Heart left ventricle (tissue), 16 donors: Measurements from ENCODE around the gene CRELD2. TPM values are rescaled to one million over a fixed set of nuclear protein-coding genes. Genes with fewer than 3 reads are reported as not detected.

Experiments used
- ATAC-seq, 4 donors: fragments of 200-7000 bp; cut with Tn5 transposase; one replicate each; pipeline ENCODE4 v1.9.1; 2020 to 2022; ENCODE audit warnings: moderate library complexity in 4 of 4, mild to moderate bottlenecking in 3 of 4, moderate number of reproducible peaks in 1 of 4
- DNase-seq, 5 donors: peaks; one replicate each; pipeline ENCODE4 v3.0.0-alpha.2; 2020
- H3K27ac ChIP-seq, 12 donors: fragments of 200-600 bp; sonication (generic) in 4 of 12; one replicate each; pipeline versions ENCODE4 v1.5.0 to v1.8.0; 2016 to 2022; ENCODE audit warnings: mild to moderate bottlenecking in 2 of 12
- H3K27me3 ChIP-seq, 9 donors: fragments of 200-600 bp; sonication (generic) in 2 of 9; one replicate each; pipeline versions ENCODE4 v1.5.1 to v1.8.0; 2016 to 2022; ENCODE audit warnings: mild to moderate bottlenecking in 3 of 9
- H3K36me3 ChIP-seq, 9 donors: fragments of 200-600 bp; sonication (generic) in 2 of 9; one replicate each; pipeline versions ENCODE4 v1.5.0 to v1.8.0; 2018 to 2022; ENCODE audit warnings: mild to moderate bottlenecking in 2 of 9
- H3K4me1 ChIP-seq, 12 donors: fragments of 200-600 bp; sonication (generic) in 4 of 12; one replicate each; pipeline versions ENCODE4 v1.5.0 to v1.8.0; 2016 to 2022; ENCODE audit warnings: mild to moderate bottlenecking in 3 of 12
- H3K4me3 ChIP-seq, 12 donors: fragments of 200-600 bp; sonication (generic) in 4 of 12; one replicate each; pipeline versions ENCODE4 v1.5.0 to v1.8.0; 2017 to 2022; ENCODE audit warnings: mild to moderate bottlenecking in 9 of 12, moderate library complexity in 4 of 12
- H3K9me3 ChIP-seq, 12 donors: fragments of 200-600 bp; sonication (generic) in 4 of 12; one replicate each; pipeline versions ENCODE4 v1.5.0 to v1.8.0; 2016 to 2022; ENCODE audit warnings: mild to moderate bottlenecking in 1 of 12
- CTCF ChIP-seq, 12 donors: fragments of 200-600 bp; sonication (generic) in 4 of 12; IDR thresholded peaks; one replicate each; pipeline versions ENCODE4 v1.5.0 to v1.8.0; 2018 to 2022; ENCODE audit warnings: antibody characterized with exemption in 12 of 12, mild to moderate bottlenecking in 5 of 12
- POLR2A ChIP-seq, 2 donors: fragments of 450-650 bp; IDR thresholded peaks; one replicate each; pipeline ENCODE4 v1.6.1; 2017; ENCODE audit warnings: antibody characterized with exemption in 2 of 2, mild to moderate bottlenecking in 2 of 2, moderate library complexity in 2 of 2
- WGBS, 4 donors: extraction: QIAGEN DNeasy Blood & Tissue Kit in 2 of 4; methylation state at CpG; one replicate each; pipeline versions ENCODE4 v1.1.5 to v1.1.7; 2013 to 2018; 5-methylcytosine and 5-hydroxymethylcytosine counted together
- intact Hi-C, 10 donors: fragments of 100-400 bp; cut with DNase I; formaldehyde crosslinking; loops; one replicate each; pipeline versions ENCODE4 v1.11.1 to v1.14.2; 2022
- polyA plus RNA-seq, 2 donors: library from polyadenylated mRNA; stranded (reverse); fragments of 200-250 nt; gene quantifications; one replicate each; pipeline ENCODE4 v1.2.3, GENCODE V29; 2013
- total RNA-seq, 9 donors: library from RNA; depleted of rRNA in 2 of 9; stranded (reverse); fragments of >200 nt in 2 of 9; fragmentation: NEBNext Ultra II Directional in 3 of 9; extraction: Animal tissue kit (Norgen Biotek cat#: 25700) in 3 of 9; gene quantifications; one replicate each; pipeline versions ENCODE4 v1.1.0 to v1.2.4, GENCODE V29; 2016 to 2023
- donor health status: ischemic (EF 13 %, LVEDD 7.1; RV severe dilation, severe dysfunction).
- donor health status: healthy with polysubstance abuse.
- donor health status: DM: no; HTN: yes; CAD: no.
- donor health status: DM: no; HTN: no; CAD: no.
- donor health status: ischemic (EF 25% LVEDD 6.9; RV normal size, moderate dysfunction).
- donor health status: ischemic (EF 25% LVEDD 5.7; RV mildly dilated, moderate dysfunction).
- donor health status: healthy.
- donor health status: DM: yes; HTN: yes; CAD: no.
- donor health status: ischemic (EF 35%, LVEDD 5.7; RV mildly dilated, moderate dysfunction).
- donor health status: nonischemic (EF 11% LVEDD 7.7; RV severe dilation, severe dysfunction).
- donor health status: DM: yes; HTN: yes; CAD: no.
- donor health status: PGD.
- donor health status: ischemic (EF 29% LVEDD 5.4; RV normal size, mild dysfunction).
- donor health status: nonischemic (EF 23%, LVEDD 6.1; RV moderate dilation, normal function).

The CRELD2 gene
- total and polyA plus RNA-seq, 11 donors, result 15.0 to 70.3 (median 21.6) TPM

GRCh38 chr22:49884503-49885260, 33.8 kb upstream of the CRELD2 start:
- Histone ChIP-seq H3K36me3 (peaks cover 0 to 66% (median 45%) of the 10 kb centered on the region in 9 donors), H3K27ac (no peak overlapping the region), H3K4me1 (peaks cover 0 to 14% (median 0%) of the 10 kb centered on the region in 12 donors), H3K9me3 (peaks cover 0 to 6% (median 0%) of the 10 kb centered on the region in 12 donors), H3K4me3 (no peak overlapping the region), H3K27me3 (no peaks in the 10 kb centered on the region)
- no peak for ATAC-seq
- TF ChIP-seq POLR2A (IDR thresholded peaks at IDR 0.05) (no peak), CTCF (IDR thresholded peaks at IDR 0.05) (no peak)
- 93 to 94% (median 94%) methylated on average over 31 of the region's 31 CpGs for WGBS, 4 donors
- intact Hi-C loops, result no loop called here
- no peak for DNase-seq

GRCh38 chr22:49885281-49885680, 33.2 kb upstream of the CRELD2 start:
- peaks cover 0 to 68% (median 45%) of the 10 kb centered on the region in 9 donors for H3K36me3 ChIP-seq
- peaks cover 0 to 11% (median 0%) of the 10 kb centered on the region in 12 donors for H3K9me3 ChIP-seq
- TF ChIP-seq POLR2A (IDR thresholded peaks at IDR 0.05) (no peak), CTCF (IDR thresholded peaks at IDR 0.05) (no peak)
- H3K4me3 ChIP-seq, result no peak overlapping the region
- no peaks in the 10 kb centered on the region for H3K27me3 ChIP-seq
- DNase-seq, result no peak
- no peak overlapping the region for H3K27ac ChIP-seq
- intact Hi-C loops, result no loop called here
- whole genome bisulfite sequencing, 4 donors, result 95 to 99% (median 98%) methylated on average over 13 to 17 of the region's 17 CpGs
- ATAC-seq, result no peak
- H3K4me1 ChIP-seq, result peaks cover 0 to 9% (median 0%) of the 10 kb centered on the region in 12 donors

- TF ChIP-seq POLR2A (IDR thresholded peaks at IDR 0.05) (no peak), CTCF (IDR thresholded peaks at IDR 0.05) (no peak)
- DNase-seq (no peak), ATAC-seq (no peak)
- 96 to 98% (median 97%) methylated on average over 35 of the region's 35 CpGs for WGBS, 4 donors
- Histone ChIP-seq H3K4me3 (no peak overlapping the region), H3K27me3 (no peaks in the 10 kb centered on the region), H3K27ac (no peak overlapping the region), H3K36me3 (peaks cover 0 to 68% (median 50%) of the 10 kb centered on the region in 9 donors), H3K9me3 (peaks cover 0 to 13% (median 0%) of the 10 kb centered on the region in 12 donors), H3K4me1 (peaks cover 0 to 4% (median 0%) of the 10 kb centered on the region in 12 donors)
- intact Hi-C loops, result no loop called here
These were observed 32.6 kb upstream of the CRELD2 start for GRCh38 chr22:49885881-49886280.

GRCh38 chr22:49886346-49887063, 31.9 kb upstream of the CRELD2 start:
- TF ChIP-seq POLR2A (IDR thresholded peaks at IDR 0.05) (no peak), CTCF (IDR thresholded peaks at IDR 0.05) (no peak)
- DNase-seq, result no peak

More at GRCh38 chr22:49886346-49887063, 31.9 kb upstream of the CRELD2 start:
- ATAC-seq, result no peak
- Histone ChIP-seq H3K27ac (no peak overlapping the region), H3K36me3 (peaks cover 0 to 74% (median 50%) of the 10 kb centered on the region in 9 donors), H3K9me3 (peaks cover 0 to 18% (median 0%) of the 10 kb centered on the region in 12 donors), H3K27me3 (no peaks in the 10 kb centered on the region), H3K4me1 (peaks cover 0 to 4% (median 0%) of the 10 kb centered on the region in 12 donors), H3K4me3 (no peak overlapping the region)
- 97 to 99% (median 98%) methylated on average over 41 of the region's 41 CpGs for WGBS, 4 donors
- intact Hi-C loops, result no loop called here
